ENCODE data around the gene BABAM2. TPM values are rescaled to one million over a fixed set of nuclear protein-coding genes. Genes with fewer than 3 reads are reported as not detected.

BABAM2 gene
- total RNA-seq, 4 donors from 2014 or later, result 57.2 to 72.2 (median 67.5) TPM

DNA sequence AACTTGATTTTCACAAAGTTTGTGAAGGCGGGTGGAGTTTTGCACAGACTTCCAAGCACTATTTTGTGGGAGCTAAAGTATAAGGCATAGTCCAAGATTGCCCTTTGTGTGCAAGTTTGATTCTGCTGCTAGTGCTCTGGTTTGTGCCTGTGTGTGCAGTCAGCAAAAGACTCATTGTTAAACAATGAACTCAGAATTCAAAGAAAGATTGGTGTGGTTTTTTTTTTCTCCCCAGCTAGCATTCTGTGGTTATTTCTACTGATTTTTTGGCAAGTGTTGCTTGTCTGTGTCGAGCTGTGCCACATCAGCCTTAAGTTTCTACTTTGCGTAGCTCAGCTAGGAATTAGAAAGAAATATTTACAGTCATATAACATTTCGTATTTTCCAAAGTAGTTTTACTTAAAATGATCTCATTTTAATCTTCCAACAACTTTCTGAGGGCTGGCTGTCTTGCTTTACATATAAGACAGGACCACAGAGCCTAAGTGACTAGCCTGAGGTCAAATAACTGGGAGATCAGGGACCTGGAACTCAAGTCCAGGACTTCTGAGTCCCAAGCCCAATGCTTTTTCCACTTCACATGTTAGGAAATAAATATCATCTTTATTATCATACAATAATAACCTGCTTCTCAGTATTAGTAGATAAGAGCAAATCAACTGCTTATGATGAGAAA lies 69.8 kb downstream of the BABAM2 start:
- Histone ChIP-seq H3K9me3 (no peaks in the 10 kb centered on the region), H3K36me3 (no peaks in the 10 kb centered on the region), H3K27me3 (no peaks in the 10 kb centered on the region), H3K4me3 (no peak overlapping the region), H3K27ac (no peak overlapping the region), H3K4me1 (peaks cover 43 to 56% of the 10 kb centered on the region in 2 donors)
- intact Hi-C loops (cut with DNase I; ENCODE audit: low total_unique reads) (no loop called here), in situ Hi-C loops (cut with MboI; ENCODE audit: low sequenced_read_pairs in 4 of 4) (no loop called here)
- DNase-seq (no peak), ATAC-seq (no peak)
- TF ChIP-seq POLR2A (IDR thresholded peaks at IDR 0.05) (no peak), CTCF (IDR thresholded peaks at IDR 0.05 in 4 of 5, conservative IDR thresholded peaks at IDR 0.05 in 1 of 5) (no peak)

DNA sequence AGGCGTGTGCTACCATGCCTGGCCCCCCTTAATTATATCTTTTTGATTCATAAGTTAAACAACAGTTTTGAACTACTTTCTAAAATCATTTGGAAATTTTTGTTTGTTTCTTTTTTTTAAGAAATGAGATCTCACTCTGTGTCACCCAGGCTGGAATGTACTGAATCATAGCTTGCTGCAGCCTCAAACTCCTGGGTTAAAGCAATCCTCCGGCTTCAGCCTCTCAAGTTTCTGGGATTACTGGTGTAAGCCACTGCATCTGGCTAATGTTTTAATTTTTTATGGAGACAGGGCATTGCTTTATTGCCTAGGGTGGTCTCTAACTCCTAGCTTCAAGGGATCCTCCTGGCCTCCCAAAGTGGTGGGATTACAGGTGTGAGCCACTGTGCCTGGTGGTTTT lies 71.5 kb downstream of the BABAM2 start:
- Histone ChIP-seq H3K27me3 (no peaks in the 10 kb centered on the region), H3K27ac (no peak overlapping the region), H3K4me1 (peaks cover 36 to 55% of the 10 kb centered on the region in 2 donors), H3K4me3 (no peak overlapping the region), H3K36me3 (no peaks in the 10 kb centered on the region), H3K9me3 (no peaks in the 10 kb centered on the region)
- intact Hi-C loops (cut with DNase I; ENCODE audit: low total_unique reads) (no loop called here), in situ Hi-C loops (cut with MboI; ENCODE audit: low sequenced_read_pairs in 4 of 4) (no loop called here)
- TF ChIP-seq POLR2A (IDR thresholded peaks at IDR 0.05) (no peak), CTCF (IDR thresholded peaks at IDR 0.05 in 4 of 5, conservative IDR thresholded peaks at IDR 0.05 in 1 of 5) (no peak)
- DNase-seq, result no peak
- ATAC-seq, result no peak

GRCh38 chr2:27963472-27963871 lies 72.9 kb downstream of the BABAM2 start:
- TF ChIP-seq CTCF (IDR thresholded peaks at IDR 0.05 in 4 of 5, conservative IDR thresholded peaks at IDR 0.05 in 1 of 5), result no peak
- TF ChIP-seq POLR2A (IDR thresholded peaks at IDR 0.05), result no peak
- no peaks in the 10 kb centered on the region for H3K9me3 ChIP-seq
- H3K4me3 ChIP-seq, result no peak overlapping the region
- H3K27me3 ChIP-seq, result no peaks in the 10 kb centered on the region
- H3K36me3 ChIP-seq, result no peaks in the 10 kb centered on the region
- H3K27ac ChIP-seq, result no peak overlapping the region
- intact Hi-C loops (cut with DNase I; ENCODE audit: low total_unique reads), result no loop called here
- H3K4me1 ChIP-seq, result peaks cover 35 to 54% of the 10 kb centered on the region in 2 donors
- in situ Hi-C loops (cut with MboI; ENCODE audit: low sequenced_read_pairs in 4 of 4), result no loop called here
- DNase-seq, result no peak
- ATAC-seq, result no peak

- intact Hi-C loops (cut with DNase I; ENCODE audit: low total_unique reads), result no loop called here
- ATAC-seq (no peak), DNase-seq (no peak)
- H3K4me3 ChIP-seq, result no peak overlapping the region
- H3K27me3 ChIP-seq, result no peaks in the 10 kb centered on the region
- no peak for TF ChIP-seq POLR2A (IDR thresholded peaks at IDR 0.05)
- TF ChIP-seq CTCF (IDR thresholded peaks at IDR 0.05 in 4 of 5, conservative IDR thresholded peaks at IDR 0.05 in 1 of 5), result no peak
- H3K36me3 ChIP-seq, result no peaks in the 10 kb centered on the region
- peaks cover 30 to 48% of the 10 kb centered on the region in 2 donors for H3K4me1 ChIP-seq
- no peak overlapping the region for H3K27ac ChIP-seq
- in situ Hi-C loops (cut with MboI; ENCODE audit: low sequenced_read_pairs in 4 of 4), result no loop called here
- no peaks in the 10 kb centered on the region for H3K9me3 ChIP-seq
Observed at GRCh38 chr2:27964067-27964466, 73.5 kb downstream of the BABAM2 start.

GRCh38 chr2:27965841-27966240 lies 75.3 kb downstream of the BABAM2 start:
- Histone ChIP-seq H3K27me3 (no peaks in the 10 kb centered on the region), H3K9me3 (no peaks in the 10 kb centered on the region), H3K27ac (no peak overlapping the region), H3K4me1 (peaks cover 15 to 34% of the 10 kb centered on the region in 2 donors), H3K4me3 (no peak overlapping the region), H3K36me3 (no peaks in the 10 kb centered on the region)
- DNase-seq (no peak), ATAC-seq (no peak)
- in situ Hi-C loops (cut with MboI; ENCODE audit: low sequenced_read_pairs in 4 of 4) (no loop called here), intact Hi-C loops (cut with DNase I; ENCODE audit: low total_unique reads) (no loop called here)
- TF ChIP-seq CTCF (IDR thresholded peaks at IDR 0.05 in 4 of 5, conservative IDR thresholded peaks at IDR 0.05 in 1 of 5), result no peak
- TF ChIP-seq POLR2A (IDR thresholded peaks at IDR 0.05), result no peak

All from gastrocnemius medialis (tissue), 4 donors.